Natural killer cell (primary cell): Measurements from ENCODE around the gene ABR. TPM values are rescaled to one million over a fixed set of nuclear protein-coding genes. Genes with fewer than 3 reads are reported as not detected.
A peak's percentile ranks its signal among the peaks of the same experiment; 100 is the strongest.
"Not testable (repeated sequence)": the region's sequence is repeated elsewhere in the genome, so short reads cannot be mapped to it uniquely, and the experiment has no call there.

Source experiments
- ATAC-seq, 3 donors: fragments of 150-1000 bp in 2 of 3; fragments of 200-7000 bp in 1 of 3; cut with Tn5 transposase; 1 replicate in 1 of 3; 2 replicates in 2 of 3; pipeline ENCODE4 v1.10.0; 2021; ENCODE audit warnings: mild to moderate bottlenecking in 2 of 3, moderate library complexity in 2 of 3
- DNase-seq, 2 donors: peaks; one replicate each; pipeline versions ENCODE4 v3.0.0 to v3.0.0-alpha.2; 2013 to 2021; ENCODE audit warnings: mixed read lengths in 1 of 2
- H3K27ac ChIP-seq: one replicate; pipeline ENCODE4 v1.5.1; 2013; ENCODE audit warnings: mild to moderate bottlenecking, low read length
- H3K27me3 ChIP-seq: one replicate; pipeline ENCODE4 v1.6.1; 2013; ENCODE audit warnings: low read length; ENCODE audit not compliant: control insufficient read depth, insufficient read depth
- H3K36me3 ChIP-seq: one replicate; pipeline ENCODE4 v1.6.1; 2013; ENCODE audit warnings: low read length; ENCODE audit not compliant: control insufficient read depth, insufficient read depth
- H3K4me1 ChIP-seq: one replicate; pipeline ENCODE4 v1.6.1; 2013; ENCODE audit warnings: low read length; ENCODE audit not compliant: control insufficient read depth, insufficient read depth
- H3K4me3 ChIP-seq: one replicate; pipeline ENCODE4 v1.5.1; 2013; ENCODE audit warnings: low read length
- H3K9me3 ChIP-seq: one replicate; pipeline ENCODE4 v1.6.1; 2013; ENCODE audit warnings: low read length; ENCODE audit not compliant: control insufficient read depth, insufficient read depth
- H3K27ac Mint-ChIP-seq, 2 donors: one replicate each; pipeline ENCODE4 v1.8.0; 2022; ENCODE audit warnings: mild to moderate bottlenecking in 2 of 2, mixed read lengths in 2 of 2, moderate library complexity in 1 of 2
- H3K27me3 Mint-ChIP-seq, 2 donors: one replicate each; pipeline ENCODE4 v1.8.0; 2022; ENCODE audit warnings: low read depth in 2 of 2, mixed read lengths in 2 of 2
- H3K36me3 Mint-ChIP-seq: one replicate; pipeline ENCODE4 v1.8.0; 2022; ENCODE audit warnings: mixed read lengths
- H3K4me1 Mint-ChIP-seq, 2 donors: one replicate each; pipeline ENCODE4 v1.8.0; 2022; ENCODE audit warnings: mixed read lengths in 2 of 2
- H3K4me3 Mint-ChIP-seq: one replicate; pipeline ENCODE4 v1.8.0; 2022; ENCODE audit warnings: mild to moderate bottlenecking, moderate library complexity, mixed read lengths
- H3K9me3 Mint-ChIP-seq, 2 donors: one replicate each; pipeline ENCODE4 v1.8.0; 2022; ENCODE audit warnings: mixed read lengths in 2 of 2
- CTCF ChIP-seq: fragments of 200-600 bp; IDR thresholded peaks from one replicate; pipeline ENCODE4 v1.8.0; 2022; ENCODE audit warnings: antibody characterized with exemption
- WGBS: methylation state at CpG from one replicate; pipeline ENCODE4 v1.1.7; 2013; ENCODE audit warnings: missing lambda C conversion rate; ENCODE audit not compliant: insufficient coverage; 5-methylcytosine and 5-hydroxymethylcytosine counted together
- intact Hi-C: fragments of 100-400 bp; cut with micrococcal nuclease; formaldehyde crosslinking; loops from one replicate; pipeline ENCODE4 v1.14.2; 2022
- total RNA-seq, 4 donors: library from RNA; stranded (reverse); fragments of 120-200 nt in 1 of 4; gene quantifications; one replicate each; pipeline versions ENCODE4 v1.2.3 to v1.2.4, GENCODE V29; 2013 to 2022

Gene ABR
- total RNA-seq, 3 donors from 2014 or later (not counting 1 experiment from before 2014, with no cell fraction given): 155 to 215 (median 163) TPM

GRCh38 chr17:1076982-1077302 lies 102.8 kb downstream of the ABR start:
- 90% methylated on average over 6 of the region's 6 CpGs for WGBS
- H3K4me3 ChIP-seq: no peak overlapping the region
- no peaks in the 10 kb centered on the region for H3K36me3 Mint-ChIP-seq
- no peaks in the 10 kb centered on the region for H3K9me3 Mint-ChIP-seq
- no peaks in the 10 kb centered on the region for H3K9me3 ChIP-seq
- peaks cover 48% of the 10 kb centered on the region for H3K36me3 ChIP-seq
- peak overlapping the region in 1 of 2 donors; percentile 72 for H3K27ac Mint-ChIP-seq
- intact Hi-C loops: no loop called here
- no peaks in the 10 kb centered on the region for H3K27me3 ChIP-seq
- ATAC-seq (no peak), DNase-seq (no peak)
- no peaks in the 10 kb centered on the region for H3K4me1 ChIP-seq
- no peak for TF ChIP-seq CTCF
- no peaks in the 10 kb centered on the region for H3K27me3 Mint-ChIP-seq
- H3K27ac ChIP-seq: no peak overlapping the region
- H3K4me3 Mint-ChIP-seq: no peak overlapping the region
- peaks cover 4 to 5% of the 10 kb centered on the region in 2 donors for H3K4me1 Mint-ChIP-seq

GRCh38 chr17:1076299-1076981 lies 103.3 kb downstream of the ABR start:
- no peaks in the 10 kb centered on the region for H3K4me1 ChIP-seq
- H3K4me3 Mint-ChIP-seq: no peak overlapping the region
- intact Hi-C loops: no loop called here
- no peaks in the 10 kb centered on the region for H3K27me3 ChIP-seq
- no peaks in the 10 kb centered on the region for H3K9me3 ChIP-seq
- H3K27me3 Mint-ChIP-seq: no peaks in the 10 kb centered on the region
- WGBS: 94% methylated on average over 15 of the region's 15 CpGs
- no peak overlapping the region for H3K27ac ChIP-seq
- H3K9me3 Mint-ChIP-seq: no peaks in the 10 kb centered on the region
- H3K36me3 Mint-ChIP-seq: no peaks in the 10 kb centered on the region
- H3K27ac Mint-ChIP-seq: peak overlapping the region in 1 of 2 donors; percentile 72
- H3K4me3 ChIP-seq: no peak overlapping the region
- H3K4me1 Mint-ChIP-seq: peaks cover 4 to 5% of the 10 kb centered on the region in 2 donors
- peaks cover 48% of the 10 kb centered on the region for H3K36me3 ChIP-seq
- ATAC-seq (no peak), DNase-seq (no peak)
- TF ChIP-seq CTCF: no peak

- H3K27ac ChIP-seq: no peak overlapping the region
- H3K9me3 Mint-ChIP-seq: no peaks in the 10 kb centered on the region
- DNase-seq (no peak), ATAC-seq (no peak)
- H3K4me1 ChIP-seq: no peaks in the 10 kb centered on the region
- H3K4me1 Mint-ChIP-seq: peaks cover 4 to 5% of the 10 kb centered on the region in 2 donors
- no peak overlapping the region for H3K4me3 Mint-ChIP-seq
- H3K36me3 ChIP-seq: peaks cover 50% of the 10 kb centered on the region
- no peaks in the 10 kb centered on the region for H3K27me3 Mint-ChIP-seq
- intact Hi-C loops: no loop called here
- no peaks in the 10 kb centered on the region for H3K9me3 ChIP-seq
- no peak overlapping the region for H3K27ac Mint-ChIP-seq
- TF ChIP-seq CTCF: no peak
- 97% methylated on average over 17 of the region's 20 CpGs for WGBS
- H3K4me3 ChIP-seq: no peak overlapping the region
- H3K27me3 ChIP-seq: no peaks in the 10 kb centered on the region
- no peaks in the 10 kb centered on the region for H3K36me3 Mint-ChIP-seq
Measured at GRCh38 chr17:1074886-1075605, 104.7 kb downstream of the ABR start.

GRCh38 chr17:1073963-1074625 lies 105.7 kb downstream of the ABR start:
- H3K4me1 ChIP-seq, H3K4me3 ChIP-seq, H3K4me3 Mint-ChIP-seq, H3K27me3 ChIP-seq, DNase-seq, H3K27ac Mint-ChIP-seq, intact Hi-C loops, H3K36me3 Mint-ChIP-seq, ATAC-seq, H3K4me1 Mint-ChIP-seq, H3K9me3 Mint-ChIP-seq, H3K9me3 ChIP-seq, H3K27ac ChIP-seq, H3K27me3 Mint-ChIP-seq: not testable (repeated sequence)
- peaks cover 49% of the 10 kb centered on the region for H3K36me3 ChIP-seq
- WGBS: 96% methylated on average over 15 of the region's 15 CpGs
